Activated CD4-positive, CD25-positive, alpha-beta regulatory T cell treated with anti-CD3 and anti-CD28 coated beads, Interleukin-2, amount 50 U/mL, for 72 hours (primary cell): ENCODE results near the gene ANP32B.
"Not testable (repeated sequence)": the region's sequence is repeated elsewhere in the genome, so short reads cannot be mapped to it uniquely, and the experiment has no call there.

Experiments used
- DNase-seq: peaks from one replicate; pipeline ENCODE4 v3.0.0; 2021

Gene ANP32B

DNA sequence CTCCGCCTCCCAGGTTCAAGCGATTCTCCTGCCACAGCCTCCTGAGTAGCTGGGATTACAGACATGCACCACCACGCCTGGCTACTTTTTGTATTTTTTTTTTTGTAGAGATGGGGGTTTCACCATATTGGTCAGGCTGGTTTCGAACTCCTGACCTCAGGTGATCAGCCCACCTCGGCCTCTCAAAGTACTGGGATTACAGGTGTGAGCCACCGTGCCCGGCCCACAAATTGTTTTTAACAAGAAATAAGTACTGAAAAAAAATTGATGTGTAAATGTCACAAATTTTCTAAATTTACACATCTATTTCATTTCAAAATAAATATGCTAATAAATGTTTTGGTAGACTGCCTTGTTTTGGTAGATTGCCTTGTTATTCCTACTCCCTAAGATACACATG lies 13.5 kb downstream of the ANP32B start:
- not testable (repeated sequence) for DNase-seq

DNA sequence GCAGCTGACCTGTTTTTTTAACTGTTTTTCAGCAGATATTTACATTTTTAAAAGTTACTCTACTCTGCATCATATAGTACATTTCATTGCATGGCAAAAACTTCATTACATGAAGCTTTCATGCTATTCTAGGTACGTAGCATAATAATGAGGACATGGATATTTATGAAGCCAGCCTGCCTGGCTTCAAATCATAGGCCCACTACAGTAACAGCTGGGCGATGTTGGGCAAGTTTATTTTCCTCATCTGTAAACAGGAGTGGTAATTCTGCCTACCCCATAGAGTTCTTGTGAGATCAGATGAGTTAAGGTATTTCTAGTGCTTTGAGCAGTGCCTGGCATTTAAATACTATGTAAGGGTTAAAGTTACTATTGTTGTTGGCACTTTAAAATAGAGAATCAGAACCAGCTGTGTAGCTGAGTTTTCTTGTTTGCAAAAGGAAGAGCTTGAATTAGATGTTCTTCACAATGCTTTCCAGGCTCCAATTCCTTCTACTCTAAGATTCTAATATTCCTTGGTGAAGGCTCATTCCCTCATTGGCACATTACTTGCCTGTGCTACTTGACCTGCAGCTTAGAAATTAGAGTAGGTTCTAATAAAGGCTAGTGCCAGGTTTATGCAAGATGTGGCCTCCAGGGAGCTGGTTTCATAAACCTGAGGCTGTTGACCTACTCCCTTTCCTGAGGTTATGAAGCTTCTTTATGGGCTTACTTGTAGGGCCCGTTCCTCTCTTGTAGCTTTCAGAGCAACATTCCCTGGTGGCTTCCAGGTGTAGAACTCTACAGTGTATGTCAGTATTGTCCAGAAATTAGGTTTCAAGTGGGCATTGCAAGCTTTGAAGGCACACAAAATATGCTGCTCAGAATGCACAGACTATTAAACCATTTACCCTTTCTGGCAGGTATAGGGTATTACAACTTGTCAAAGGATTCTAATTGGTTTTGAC lies 14.5 kb downstream of the ANP32B start:
- no peak for DNase-seq

DNA sequence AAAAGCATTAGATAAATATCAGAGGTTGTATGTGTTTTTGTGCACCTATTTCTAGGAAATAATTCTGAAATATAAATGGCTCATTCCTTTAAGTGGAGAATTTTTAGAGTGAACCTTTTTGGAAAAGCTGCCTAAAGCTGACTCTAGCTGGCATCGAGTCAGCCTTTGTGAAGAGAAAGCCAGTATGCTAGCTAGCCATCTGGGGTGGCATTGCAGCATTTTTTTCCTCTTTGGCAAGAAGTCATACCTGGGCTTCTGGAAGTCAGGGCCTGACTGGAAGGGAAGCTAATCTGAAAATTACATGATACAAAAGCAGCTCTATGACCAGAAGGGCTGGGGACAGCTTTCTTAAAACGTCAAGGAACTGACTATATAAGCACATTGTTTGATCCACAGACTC lies 19.7 kb downstream of the ANP32B start:
- DNase-seq = no peak

DNA sequence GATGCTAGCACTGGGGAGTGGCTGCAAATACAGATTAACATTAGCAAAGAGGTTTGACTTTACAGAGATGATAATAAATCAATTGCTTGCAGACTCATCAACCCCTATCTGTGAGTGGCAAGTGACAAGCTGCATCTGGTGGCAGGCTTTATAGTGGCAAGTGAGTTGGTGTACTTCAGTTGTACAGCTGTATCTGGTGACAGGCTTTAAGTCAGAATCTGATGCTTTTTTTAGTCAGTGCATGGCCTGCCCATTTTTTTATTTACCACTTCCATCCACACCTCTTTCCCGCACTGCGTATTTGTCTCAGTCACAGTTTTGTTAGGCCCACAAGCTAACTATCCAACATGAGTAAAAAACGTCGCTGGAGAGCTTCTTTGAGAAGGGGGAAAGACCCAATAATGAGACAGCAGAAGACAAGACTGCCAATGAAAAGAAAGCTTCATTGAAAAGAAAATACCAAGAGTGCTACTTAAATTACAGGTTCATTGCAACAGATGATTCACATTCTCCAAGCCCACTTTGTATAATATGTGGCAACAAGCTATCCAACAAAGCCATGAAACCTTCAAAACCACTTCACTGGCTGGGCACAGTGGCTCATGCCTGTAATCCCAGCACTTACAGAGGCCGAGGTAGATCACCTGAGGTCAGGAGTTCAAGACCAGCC lies 23.1 kb downstream of the ANP32B start:
- DNase-seq = no peak

DNA sequence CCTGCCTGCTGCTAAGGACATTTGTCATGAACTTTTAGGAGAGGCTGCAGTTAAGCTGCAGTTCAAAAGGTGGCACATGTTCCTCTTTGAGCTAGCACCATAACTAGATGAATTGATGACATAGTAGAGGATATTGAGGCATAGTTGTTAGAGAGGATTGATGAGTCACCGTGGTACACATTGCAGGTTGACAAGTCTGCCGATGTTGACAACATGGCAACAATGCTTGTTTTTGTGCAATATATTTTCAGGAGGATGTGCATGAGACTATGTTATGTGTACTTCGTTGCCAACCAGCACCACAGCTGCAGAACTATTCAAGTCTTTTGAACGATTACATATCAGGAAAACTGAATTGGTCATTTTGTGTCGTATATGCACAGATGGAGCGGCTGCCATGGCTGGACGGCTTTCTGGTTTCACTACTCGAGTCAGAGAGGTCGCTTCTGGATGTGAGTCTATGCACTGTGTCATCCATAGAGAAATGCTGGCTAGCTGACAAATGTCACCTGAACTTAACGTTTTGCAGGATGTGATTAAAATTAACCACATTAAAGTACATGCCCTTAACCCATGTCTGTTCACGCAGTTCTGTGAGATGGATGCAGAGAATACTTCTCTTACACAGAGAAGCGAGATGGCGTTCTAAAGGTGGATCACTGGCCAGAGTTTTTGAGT lies 24.2 kb downstream of the ANP32B start:
- DNase-seq = no peak

DNA sequence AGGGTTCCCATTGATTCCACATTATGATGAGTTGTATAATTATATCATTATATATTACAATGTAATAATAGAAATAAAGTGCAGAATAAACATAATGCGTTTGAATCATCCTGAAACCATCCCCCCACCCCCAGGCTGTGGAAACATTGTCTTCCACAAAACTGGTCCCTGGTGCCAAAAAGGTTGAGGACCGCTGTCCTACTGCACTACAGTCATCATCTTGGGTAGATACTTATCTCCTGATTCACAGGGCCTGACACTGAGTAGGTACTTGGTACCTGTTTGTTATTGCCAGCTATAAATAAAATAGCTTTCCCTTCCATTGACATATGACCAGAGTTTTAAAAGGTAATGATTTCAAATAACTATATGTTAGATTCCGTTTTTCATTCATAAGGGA lies 25.6 kb downstream of the ANP32B start:
- no peak for DNase-seq

DNA sequence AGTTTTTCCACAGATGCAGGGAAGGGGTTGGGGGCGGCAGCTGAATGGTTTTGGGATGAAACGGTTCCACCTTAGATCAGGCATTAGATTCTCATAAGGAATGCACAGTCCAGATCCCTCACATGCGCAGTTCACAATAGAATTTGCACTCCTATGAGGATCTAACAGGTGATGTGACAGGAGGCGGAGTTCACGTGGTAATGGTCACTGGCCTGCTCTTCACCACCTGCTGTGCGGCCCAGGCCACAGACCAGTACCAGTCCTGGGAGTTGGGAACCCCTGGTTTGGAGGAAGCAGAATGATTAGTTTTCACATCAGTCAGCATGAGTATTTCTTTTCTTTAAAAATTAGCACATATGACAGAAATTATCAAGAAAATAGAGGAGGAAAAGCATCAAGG lies 26.3 kb downstream of the ANP32B start:
- DNase-seq = no peak

DNA sequence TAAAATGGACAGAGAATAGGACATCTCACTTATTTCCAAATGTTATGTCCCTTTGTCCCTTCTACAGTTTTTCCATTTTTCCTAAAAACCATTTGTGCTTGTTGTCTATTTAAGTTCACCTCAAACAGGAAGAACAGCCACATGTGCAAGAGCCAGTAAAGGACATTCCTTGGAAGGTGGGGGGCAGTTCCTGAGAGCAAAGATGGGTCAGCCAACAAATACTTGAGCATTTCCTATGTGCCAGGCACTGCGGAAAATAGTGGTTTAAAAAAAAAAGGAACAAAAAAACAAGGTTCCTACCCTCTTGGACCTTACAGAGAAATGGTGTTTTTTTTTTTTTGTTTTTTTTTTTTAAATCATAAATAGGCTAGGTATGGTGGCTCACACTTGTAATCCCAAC lies 26.8 kb downstream of the ANP32B start:
- no peak for DNase-seq

DNA sequence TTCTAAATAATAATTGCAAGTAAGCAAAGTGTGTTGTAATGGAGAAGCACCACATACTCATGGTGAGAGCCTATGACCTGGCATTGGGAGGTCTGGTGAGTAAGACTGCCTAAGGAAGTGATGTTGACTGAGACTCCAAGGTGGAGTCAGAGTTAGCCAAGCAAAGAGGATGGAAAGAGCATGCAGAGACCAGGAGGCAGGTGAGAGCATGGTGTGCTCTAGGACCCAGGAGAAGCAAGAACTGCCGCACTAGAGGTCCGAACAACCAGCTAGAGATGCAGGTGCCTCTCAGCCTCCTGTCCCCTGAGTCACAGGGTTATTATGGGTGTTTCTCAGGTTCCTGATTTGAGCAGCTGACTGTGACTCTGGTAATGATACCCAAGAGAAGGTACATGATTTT lies 27.3 kb downstream of the ANP32B start:
- no peak for DNase-seq

DNA sequence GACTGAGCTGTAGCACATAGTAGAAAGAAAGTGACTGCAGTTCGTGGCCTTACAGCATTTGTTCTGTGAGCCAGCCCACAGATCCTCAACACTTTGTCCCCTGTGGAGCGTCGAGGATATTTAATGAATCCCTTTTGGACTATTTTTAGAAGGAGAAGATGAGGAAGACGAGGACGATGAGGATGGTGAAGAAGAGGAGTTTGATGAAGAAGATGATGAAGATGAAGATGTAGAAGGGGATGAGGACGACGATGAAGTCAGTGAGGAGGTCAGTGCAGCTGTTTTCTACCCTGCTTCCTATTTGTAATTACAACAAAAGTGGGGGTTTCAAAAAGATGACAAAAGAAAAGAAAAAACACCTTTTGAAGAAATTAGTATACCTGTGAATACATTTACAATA lies 28.0 kb downstream of the ANP32B start:
- DNase-seq = no peak

DNA sequence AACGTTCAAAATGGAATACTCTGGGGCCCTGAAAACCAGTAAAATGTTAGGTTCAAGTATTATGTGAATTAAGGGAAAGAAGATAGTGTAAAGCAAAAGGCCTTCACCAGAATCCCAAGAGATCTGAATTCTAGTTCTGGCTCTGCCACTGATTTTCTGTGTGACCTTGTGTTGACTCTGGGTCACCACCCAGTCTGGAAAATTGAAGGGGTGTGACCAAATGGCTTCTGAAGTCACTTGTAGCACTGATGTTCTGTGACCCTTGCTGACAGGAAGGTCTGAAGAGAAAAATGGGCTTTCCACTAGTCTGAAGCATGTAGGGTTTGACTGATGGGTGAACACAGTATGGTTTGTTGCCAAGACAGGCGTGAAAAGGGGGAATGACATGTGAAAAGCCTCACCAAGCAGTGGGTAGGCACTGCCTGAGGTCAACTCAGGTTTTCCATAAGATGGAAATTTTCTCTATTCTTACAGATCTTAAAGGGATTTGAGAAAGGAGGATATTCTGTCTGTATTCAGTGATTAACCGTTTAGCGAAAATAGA lies 33.1 kb downstream of the ANP32B start:
- no peak for DNase-seq

DNA sequence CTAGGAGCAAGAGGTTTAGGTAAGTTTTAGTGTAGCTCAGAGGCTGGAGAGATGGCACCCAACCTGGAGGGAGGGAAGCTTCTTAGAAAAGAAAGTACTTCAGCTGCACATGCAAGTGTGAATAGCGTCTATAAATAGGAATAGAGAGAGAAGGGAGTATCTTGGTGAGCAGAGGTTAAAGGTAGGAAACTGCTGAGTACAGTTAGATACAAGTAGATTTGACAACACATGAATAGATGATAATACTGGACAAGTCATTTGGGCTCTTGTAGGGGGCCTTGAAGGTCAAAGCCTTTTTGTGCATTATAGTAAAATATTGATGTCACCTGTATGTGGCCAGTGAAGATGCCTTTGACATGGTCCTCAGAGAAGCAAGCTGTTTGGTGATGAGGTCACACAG lies 34.2 kb downstream of the ANP32B start:
- DNase-seq = no peak

DNA sequence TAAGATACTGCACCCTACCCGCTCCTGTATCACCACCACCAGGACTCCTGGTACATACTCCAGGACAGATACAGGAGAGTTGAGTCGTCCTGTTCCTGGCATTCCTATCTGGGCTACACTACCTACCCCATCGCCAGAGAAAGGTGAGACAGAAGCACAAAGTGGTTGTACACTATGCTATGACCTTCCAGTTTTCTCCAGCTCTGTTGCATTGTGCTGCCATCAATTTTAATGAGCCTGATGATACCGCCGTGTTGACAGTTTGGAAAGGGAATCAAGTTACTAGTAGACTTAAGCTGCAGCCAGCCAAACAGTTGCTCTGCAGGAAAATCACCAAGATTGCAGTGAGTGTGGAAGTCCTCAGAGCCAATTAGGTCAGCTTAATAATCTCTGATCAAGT lies 35.2 kb downstream of the ANP32B start:
- DNase-seq = no peak

DNA sequence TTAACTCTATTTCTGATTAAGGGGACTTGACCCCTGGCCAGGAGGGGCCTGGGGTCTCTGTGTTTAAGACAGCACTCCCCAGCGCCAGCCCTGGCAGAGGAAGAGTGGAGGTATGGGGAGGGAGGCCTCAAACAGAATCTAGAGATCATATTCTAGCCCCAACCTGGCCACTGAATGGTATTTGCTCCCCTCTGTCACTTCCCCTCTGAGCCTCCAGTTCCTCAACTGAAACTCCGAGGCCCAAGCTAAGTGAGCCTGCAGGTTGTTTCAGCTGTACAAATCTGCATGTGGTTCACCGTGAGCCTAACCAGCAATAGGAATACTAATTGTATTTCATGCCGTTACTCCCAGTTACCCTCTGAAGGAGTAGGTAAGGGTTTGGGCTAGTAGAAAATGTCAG lies 36.0 kb downstream of the ANP32B start:
- DNase-seq = no peak

DNA sequence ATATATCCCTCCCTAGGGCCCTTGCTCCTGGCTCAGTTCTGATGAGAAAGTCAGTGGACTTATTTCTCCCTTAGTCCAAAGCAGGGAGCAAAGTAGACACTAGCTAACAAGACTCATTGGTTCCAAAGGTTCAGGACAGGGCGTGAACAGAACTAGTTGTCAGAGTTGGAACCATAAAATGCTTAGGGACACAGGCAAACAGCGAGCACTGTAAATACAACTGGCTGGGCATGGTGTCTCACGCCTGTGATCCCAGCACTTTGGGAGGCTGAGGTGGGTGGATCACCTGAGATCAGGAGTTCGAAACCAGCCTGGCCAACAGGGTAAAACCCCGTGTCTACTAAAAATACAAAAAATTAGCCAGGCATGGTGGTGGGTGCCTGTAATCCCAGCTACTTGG lies 36.7 kb downstream of the ANP32B start:
- DNase-seq = not testable (repeated sequence)

DNA sequence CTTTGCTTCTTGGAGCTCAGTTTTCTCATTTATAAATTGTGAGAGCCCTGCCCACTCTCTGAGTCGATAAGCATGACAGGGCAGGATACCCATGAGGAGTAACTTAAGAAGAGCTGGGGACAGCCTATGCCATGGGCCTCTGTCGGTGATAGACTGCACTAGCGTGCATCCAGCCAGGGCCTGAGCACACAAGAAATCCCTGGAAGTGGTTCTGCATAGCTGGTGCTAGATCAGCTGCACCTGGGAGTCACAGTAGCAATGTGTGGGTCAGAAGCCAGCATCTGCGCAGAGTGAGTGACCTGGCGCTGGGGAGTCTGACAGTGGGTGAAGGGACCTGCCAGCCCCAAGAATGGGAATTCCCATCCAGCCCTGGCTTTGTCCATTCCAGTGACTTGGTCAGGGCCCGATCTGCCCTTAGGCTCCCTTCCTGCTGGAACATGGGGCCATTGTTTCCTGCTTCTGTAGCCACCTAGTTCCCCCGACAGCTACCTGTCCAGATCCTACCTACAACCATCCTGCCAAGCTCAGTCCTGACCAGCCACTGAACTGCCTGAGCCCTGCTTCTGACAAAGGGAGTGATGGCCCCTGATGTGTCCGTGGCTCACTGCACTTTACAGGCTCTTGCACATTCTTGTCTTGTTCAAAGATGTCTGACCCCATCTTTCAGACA lies 37.5 kb downstream of the ANP32B start:
- DNase-seq = no peak

DNA sequence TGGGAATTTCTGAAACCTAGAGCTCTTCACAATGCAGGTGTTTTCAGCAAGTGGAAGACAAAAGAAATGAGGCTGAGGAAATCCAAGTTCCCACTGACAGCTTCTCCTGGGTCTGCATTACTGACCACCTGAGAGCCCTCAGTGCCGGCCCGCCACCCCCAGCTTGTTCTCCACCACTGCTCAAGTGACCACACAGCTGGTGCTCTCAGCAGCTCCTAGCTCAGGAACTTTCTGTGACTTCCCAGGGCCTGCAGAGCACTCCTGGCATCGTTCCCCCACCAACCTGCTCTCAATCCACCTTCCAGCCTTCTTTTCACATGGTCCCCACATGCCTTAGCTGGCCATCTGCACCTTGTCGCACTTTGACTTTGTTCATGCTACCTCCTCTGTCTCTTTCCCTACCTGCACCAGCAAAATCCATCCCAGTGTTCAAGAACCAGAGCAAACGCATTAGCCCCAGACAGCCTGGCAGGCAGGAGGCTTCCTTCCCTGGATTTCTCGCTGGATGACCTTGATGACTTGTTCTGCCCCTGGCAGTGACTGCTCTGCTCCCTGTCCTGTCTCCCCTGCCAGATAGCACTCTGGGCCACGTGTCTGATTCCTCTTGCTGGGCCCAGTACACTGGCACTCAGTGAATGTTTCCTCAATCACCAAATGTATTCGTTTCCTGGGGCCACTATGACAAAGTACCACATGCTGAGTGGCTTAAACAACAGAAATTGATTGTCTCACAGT lies 38.3 kb downstream of the ANP32B start:
- no peak for DNase-seq

DNA sequence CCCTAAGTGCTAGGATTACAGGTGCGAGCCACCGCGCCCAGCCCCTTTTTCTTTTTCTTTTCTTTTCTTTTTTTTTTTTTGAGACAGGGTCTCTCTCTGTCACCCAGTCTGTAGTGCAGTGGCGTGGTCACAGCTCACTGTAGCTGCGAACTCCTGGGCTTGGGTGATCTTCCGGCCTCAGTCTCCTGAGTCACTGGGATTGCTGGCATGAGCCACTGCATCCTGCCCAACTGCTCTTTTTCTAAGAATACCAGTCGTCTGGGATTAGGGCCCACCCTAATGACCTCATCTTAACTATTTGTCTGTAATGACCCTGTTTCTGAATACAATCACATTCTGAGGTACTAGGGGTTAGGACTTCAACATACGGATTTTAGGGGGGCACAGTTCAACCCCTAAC lies 39.3 kb downstream of the ANP32B start:
- DNase-seq = no peak

DNA sequence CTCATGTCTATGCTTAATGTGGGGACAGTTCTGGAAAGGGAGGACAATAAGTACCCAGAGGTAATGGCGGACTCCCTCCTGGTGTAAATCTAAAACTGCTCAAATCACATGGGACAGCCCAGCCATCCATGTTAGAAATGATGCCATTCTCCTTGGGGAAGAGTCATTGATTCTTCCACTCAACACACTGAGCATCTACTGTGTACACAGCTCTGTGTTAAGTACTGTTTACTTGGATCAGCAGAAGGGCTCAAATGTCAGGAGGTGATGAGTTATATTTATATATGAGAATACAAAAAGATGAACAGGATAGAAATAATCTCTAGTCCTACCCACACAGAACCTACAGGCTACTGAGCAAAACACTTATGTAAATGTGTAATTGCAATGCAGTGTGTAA lies 41.6 kb downstream of the ANP32B start:
- no peak for DNase-seq

DNA sequence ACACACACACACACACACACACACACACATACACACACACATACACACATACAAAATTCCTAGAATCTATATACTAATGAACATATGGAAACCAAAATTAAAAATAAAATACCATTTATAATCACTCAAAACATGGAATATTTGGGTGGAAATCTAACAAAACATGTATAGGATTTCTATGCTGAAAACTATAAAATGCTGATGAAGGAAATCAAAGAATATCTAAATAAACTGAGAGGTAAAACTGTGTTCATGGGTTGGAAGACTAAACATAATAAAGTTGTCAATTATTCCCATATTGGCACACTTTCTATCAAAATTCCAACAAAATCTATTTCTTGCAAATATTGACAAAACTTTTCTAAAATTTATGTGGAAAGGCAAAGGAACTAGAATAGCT lies 48.0 kb downstream of the ANP32B start:
- no peak for DNase-seq

DNA sequence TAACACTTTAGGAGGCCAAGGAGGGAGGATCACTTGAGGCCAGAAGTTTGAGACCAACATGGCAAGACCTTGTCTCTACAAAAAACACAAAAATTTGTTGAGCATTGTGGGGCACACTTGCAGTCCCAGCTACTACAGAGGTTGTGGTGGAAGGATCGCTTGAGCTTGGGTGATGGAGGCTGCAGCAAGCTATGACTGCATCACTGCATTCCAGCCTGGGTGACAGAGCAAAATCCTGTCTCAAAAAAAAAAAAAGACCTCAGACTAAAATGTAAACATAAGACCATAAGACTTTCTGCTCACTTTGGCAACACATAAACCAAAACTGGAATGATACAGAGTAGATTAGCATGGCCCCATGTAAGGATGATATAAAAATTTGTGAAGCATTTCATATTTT lies 48.8 kb downstream of the ANP32B start:
- no peak for DNase-seq
